Thyroid gland (tissue), 4 donors: Measurements from ENCODE around the gene ARPC2. TPM values are rescaled to one million over a fixed set of nuclear protein-coding genes. Genes with fewer than 3 reads are reported as not detected.

ENCODE experiments used
- DNase-seq, 2 donors: peaks; one replicate each; pipeline ENCODE4 v3.0.0-alpha.2; 2019
- H3K27ac ChIP-seq, 3 donors: fragments of 200-600 bp; sonication (generic); 1 replicate in 2 of 3; 2 replicates in 1 of 3; pipeline ENCODE4 v1.5.1; 2016 to 2019; ENCODE audit warnings: mild to moderate bottlenecking in 1 of 3, moderate library complexity in 1 of 3
- H3K27me3 ChIP-seq: fragments of 200-600 bp; sonication (generic); one replicate; pipeline ENCODE4 v1.5.1; 2019
- H3K36me3 ChIP-seq, 2 donors: fragments of 200-600 bp; sonication (generic); one replicate each; pipeline ENCODE4 v1.5.1; 2016 to 2019
- H3K4me1 ChIP-seq, 2 donors: fragments of 200-600 bp; sonication (generic); one replicate each; pipeline ENCODE4 v1.5.1; 2017 to 2019
- H3K4me3 ChIP-seq, 3 donors: fragments of 200-600 bp; sonication (generic); replicated peaks in 1 of 3; 1 replicate in 2 of 3; 2 replicates in 1 of 3; pipeline ENCODE4 v1.5.1; 2016; ENCODE audit warnings: mild to moderate bottlenecking in 1 of 3
- H3K9me3 ChIP-seq: fragments of 200-600 bp; sonication (generic); one replicate; pipeline ENCODE4 v1.5.1; 2017
- CTCF ChIP-seq, 6 experiments: fragments of 200-600 bp in 3 of 6; fragments of 450-650 bp in 3 of 6; sonication (generic) in 3 of 6; IDR thresholded peaks; one replicate each; pipeline ENCODE4 v1.5.1; 2016 to 2019; ENCODE audit warnings: antibody characterized with exemption in 6 of 6, mild to moderate bottlenecking in 2 of 6, inconsistent platforms in 1 of 6, moderate library complexity in 1 of 6
- POLR2A ChIP-seq, 2 donors: fragments of 450-650 bp; IDR thresholded peaks; one replicate each; pipeline ENCODE4 v1.6.1; 2017; ENCODE audit warnings: antibody characterized with exemption in 2 of 2, mild to moderate bottlenecking in 2 of 2, moderate library complexity in 1 of 2
- WGBS, 2 donors: methylation state at CpG; one replicate each; pipeline ENCODE4 v1.1.5; 2017; 5-methylcytosine and 5-hydroxymethylcytosine counted together
- intact Hi-C: fragments of 100-400 bp; cut with DNase I; formaldehyde crosslinking; loops from one replicate; pipeline ENCODE4 v1.15.1; 2023
- total RNA-seq, 4 donors: library from RNA; depleted of rRNA; stranded (reverse); fragments of >200 nt; gene quantifications; one replicate each; pipeline ENCODE4 v1.2.3, GENCODE V29; 2016

Gene ARPC2
- total RNA-seq, 4 donors from 2014 or later = 157 to 219 (median 170) TPM

GRCh38 chr2:218186876-218187275, 30.1 kb upstream of the ARPC2 start:
- Histone ChIP-seq H3K4me1 (peaks cover 0 to 4% of the 10 kb centered on the region in 2 donors), H3K36me3 (no peaks in the 10 kb centered on the region), H3K27ac (no peak overlapping the region), H3K4me3 (no peak overlapping the region), H3K27me3 (no peaks in the 10 kb centered on the region), H3K9me3 (no peaks in the 10 kb centered on the region)
- no peak for DNase-seq
- no peak for TF ChIP-seq POLR2A (IDR thresholded peaks at IDR 0.05)
- intact Hi-C loops = loop anchor here (10.0 kb wide), 2 partner anchors 68 to 278 kb away; no protein-coding TSS in a partner anchor
- WGBS, 2 donors = 75% methylated on average over 1 of the region's 1 CpG

- Histone ChIP-seq H3K9me3 (no peaks in the 10 kb centered on the region), H3K27me3 (no peaks in the 10 kb centered on the region), H3K36me3 (no peaks in the 10 kb centered on the region), H3K27ac (no peak overlapping the region), H3K4me1 (peaks cover 0 to 4% of the 10 kb centered on the region in 2 donors), H3K4me3 (no peak overlapping the region)
- intact Hi-C loops = loop anchor here (10.0 kb wide), 2 partner anchors 67 to 277 kb away; no protein-coding TSS in a partner anchor
- no peak for TF ChIP-seq POLR2A (IDR thresholded peaks at IDR 0.05)
- TF ChIP-seq CTCF (IDR thresholded peaks at IDR 0.05) = no peak
- no peak for DNase-seq
- WGBS, 2 donors = 55 to 67% methylated on average over 4 of the region's 4 CpGs
Measured at GRCh38 chr2:218187296-218188015, 29.5 kb upstream of the ARPC2 start.

- Histone ChIP-seq H3K27ac (no peak overlapping the region), H3K4me1 (peaks cover 0 to 4% of the 10 kb centered on the region in 2 donors), H3K27me3 (no peaks in the 10 kb centered on the region), H3K4me3 (no peak overlapping the region), H3K9me3 (no peaks in the 10 kb centered on the region), H3K36me3 (no peaks in the 10 kb centered on the region)
- DNase-seq = no peak
- no peak for TF ChIP-seq POLR2A (IDR thresholded peaks at IDR 0.05)
- TF ChIP-seq CTCF (IDR thresholded peaks at IDR 0.05) = no peak
- intact Hi-C loops = loop anchor here (10.0 kb wide), 2 partner anchors 66 to 276 kb away; no protein-coding TSS in a partner anchor
- 90 to 98% methylated on average over 2 of the region's 2 CpGs for WGBS, 2 donors
Measured at GRCh38 chr2:218188528-218188927, 28.5 kb upstream of the ARPC2 start.

GRCh38 chr2:218192902-218193430, 24.0 kb upstream of the ARPC2 start:
- TF ChIP-seq CTCF (IDR thresholded peaks at IDR 0.05) (no peak), POLR2A (IDR thresholded peaks at IDR 0.05) (no peak)
- Histone ChIP-seq H3K27ac (no peak overlapping the region), H3K27me3 (no peaks in the 10 kb centered on the region), H3K9me3 (no peaks in the 10 kb centered on the region), H3K36me3 (no peaks in the 10 kb centered on the region), H3K4me3 (no peak overlapping the region), H3K4me1 (no peaks in the 10 kb centered on the region)
- intact Hi-C loops = no loop called here
- WGBS, 2 donors = 75 to 79% methylated on average over 3 of the region's 3 CpGs
- DNase-seq = no peak

- intact Hi-C loops = no loop called here
- no peak for DNase-seq
- Histone ChIP-seq H3K4me3 (no peak overlapping the region), H3K27me3 (no peaks in the 10 kb centered on the region), H3K4me1 (no peaks in the 10 kb centered on the region), H3K27ac (no peak overlapping the region), H3K36me3 (no peaks in the 10 kb centered on the region), H3K9me3 (no peaks in the 10 kb centered on the region)
- 87 to 89% methylated on average over 4 of the region's 4 CpGs for WGBS, 2 donors
- no peak for TF ChIP-seq POLR2A (IDR thresholded peaks at IDR 0.05)
- TF ChIP-seq CTCF (IDR thresholded peaks at IDR 0.05) = no peak
Measured at GRCh38 chr2:218193701-218194100, 23.3 kb upstream of the ARPC2 start.
